AG04449 (cell line): ENCODE data around the gene KIF9.

ENCODE experiments used
- CTCF ChIA-PET: fragments of 350-600 bp; formaldehyde crosslinking; extraction: SDS; loops from one replicate; lab custom pipeline; 2021; ENCODE audit warnings: antibody characterized with exemption; lab: Yijun Ruan, JAX
- POLR2A ChIA-PET: fragments of 400-600, 350-600 bp; formaldehyde crosslinking; extraction: SDS; loops from one replicate; lab custom pipeline; 2020; ENCODE audit warnings: antibody characterized with exemption, inconsistent platforms; lab: Yijun Ruan, JAX
- DNase-seq: peaks from one replicate; pipeline ENCODE4 v3.0.0-alpha.2; 2010; ENCODE audit warnings: low read depth, low spot score
- H3K4me3 ChIP-seq: 2 replicates; pipeline ENCODE4 v1.5.1; 2011; ENCODE audit warnings: low read depth, mild to moderate bottlenecking, control low read depth, low read length
- CTCF ChIP-seq: IDR thresholded peaks from one replicate; pipeline ENCODE4 v1.5.1; 2011; ENCODE audit warnings: mild to moderate bottlenecking, moderate library complexity, low read length, control low read depth, inconsistent platforms; ENCODE audit not compliant: insufficient read depth; ENCODE audit errors: missing control alignments

KIF9 gene

GRCh38 chr3:47301456-47301855 lies 18.9 kb upstream of the KIF9 start:
- no peak for TF ChIP-seq CTCF
- no peak for DNase-seq
- CTCF ChIA-PET: interaction anchor here (0.9 to 1.3 kb wide), 4 partner anchors 9 to 23 kb away, joined by 3 to 5 read pairs (median 4); no protein-coding TSS in a partner anchor

GRCh38 chr3:47299381-47300318 lies 17.1 kb upstream of the KIF9 start:
- DNase-seq: no peak
- TF ChIP-seq CTCF: no peak
- ChIA-PET POLR2A (no interaction called here), CTCF (no interaction called here)
- no peak overlapping the region for H3K4me3 ChIP-seq

More at GRCh38 chr3:47301456-47301855, 18.9 kb upstream of the KIF9 start:
- POLR2A ChIA-PET: no interaction called here
- H3K4me3 ChIP-seq: no peak overlapping the region

GRCh38 chr3:47298439-47298838 lies 15.8 kb upstream of the KIF9 start:
- DNase-seq: no peak
- ChIA-PET POLR2A (no interaction called here), CTCF (no interaction called here)
- no peak overlapping the region for H3K4me3 ChIP-seq
- no peak for TF ChIP-seq CTCF

- no peak for TF ChIP-seq CTCF
- POLR2A ChIA-PET: no interaction called here
- H3K4me3 ChIP-seq: no peak overlapping the region
- CTCF ChIA-PET: no interaction called here
- no peak for DNase-seq
Measured at GRCh38 chr3:47296562-47297302, 14.1 kb upstream of the KIF9 start.

- CTCF ChIA-PET: no interaction called here
- no peak for TF ChIP-seq CTCF
- POLR2A ChIA-PET: no interaction called here
- H3K4me3 ChIP-seq: no peak overlapping the region
- no peak for DNase-seq
Measured at GRCh38 chr3:47295976-47296375, 13.4 kb upstream of the KIF9 start.

- CTCF ChIA-PET: interaction anchor here (1.3 kb wide), 1 partner anchor 8 kb away, joined by 4 read pairs; no protein-coding TSS in a partner anchor
- H3K4me3 ChIP-seq: no peak overlapping the region
- TF ChIP-seq CTCF: no peak
- POLR2A ChIA-PET: interaction anchor here (0.9 kb wide), 1 partner anchor 85 kb away, joined by 3 read pairs; the partner anchor contains the start of gene PTPN23
- no peak for DNase-seq
Measured at GRCh38 chr3:47295322-47295721, 12.7 kb upstream of the KIF9 start.
